ENCODE measurements around the gene ANO1. TPM values are rescaled to one million over a fixed set of nuclear protein-coding genes. Genes with fewer than 3 reads are reported as not detected.

The ANO1 gene
- total RNA-seq, 1 experiment from 2014 or later = 41.7 TPM

DNA sequence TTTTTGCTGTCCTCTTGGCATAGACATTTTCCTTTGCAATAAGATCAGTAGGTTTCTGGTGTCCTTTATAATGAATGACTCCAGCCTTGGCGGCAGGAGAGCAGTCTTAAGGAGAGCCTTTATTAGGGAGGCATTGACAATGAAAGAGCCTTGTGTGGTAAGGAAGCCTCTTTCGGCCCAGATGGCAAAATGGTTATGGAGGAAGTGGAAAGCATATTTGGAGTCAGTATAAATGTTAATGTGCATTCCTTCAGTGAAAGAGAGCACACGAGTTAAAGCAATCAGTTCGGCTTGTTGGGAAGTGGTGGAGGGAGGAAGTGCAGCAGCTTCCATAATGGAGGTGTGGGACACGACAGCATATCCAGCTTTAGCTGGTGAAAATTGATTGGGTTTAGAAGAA lies 18.1 kb upstream of the ANO1 start:
- intact Hi-C loops (cut with micrococcal nuclease) = no loop called here
- TF ChIP-seq POLR2AphosphoS5 (IDR thresholded peaks at IDR 0.05; ENCODE audit: low read depth, low read length) (no peak), EGR1 (IDR thresholded peaks at IDR 0.05; ENCODE audit: low read depth) (no peak), SRF (IDR thresholded peaks at IDR 0.05; ENCODE audit: low read depth) (no peak), ATF3 (IDR thresholded peaks at IDR 0.05) (no peak), SP1 (IDR thresholded peaks at IDR 0.05; ENCODE audit: low read depth) (no peak), ZFX (IDR thresholded peaks at IDR 0.05) (no peak), YY1 (IDR thresholded peaks at IDR 0.05; ENCODE audit: extremely low read depth, insufficient replicate concordance, low read depth, low read length) (no peak), RAD21 (IDR thresholded peaks at IDR 0.05; ENCODE audit: low read depth) (no peak), EZH2phosphoT487 (IDR thresholded peaks at IDR 0.05; ENCODE audit: borderline replicate concordance) (no peak), CBX3 (IDR thresholded peaks at IDR 0.05; ENCODE audit: low read depth) (no peak), CTCF (IDR thresholded peaks at IDR 0.05 in 2 of 3, conservative IDR thresholded peaks at IDR 0.05 in 1 of 3; ENCODE audit: borderline replicate concordance in 1 of 3, insufficient read depth in 1 of 3, low read depth in 2 of 3, low read length in 2 of 3) (no peak), SIN3A (IDR thresholded peaks at IDR 0.05; ENCODE audit: low read depth) (no peak), FOSL1 (IDR thresholded peaks at IDR 0.05; ENCODE audit: low read depth) (no peak), ELF1 (IDR thresholded peaks at IDR 0.05; ENCODE audit: borderline replicate concordance, low read depth) (no peak)
- TF ChIP-seq, protein P1, sequence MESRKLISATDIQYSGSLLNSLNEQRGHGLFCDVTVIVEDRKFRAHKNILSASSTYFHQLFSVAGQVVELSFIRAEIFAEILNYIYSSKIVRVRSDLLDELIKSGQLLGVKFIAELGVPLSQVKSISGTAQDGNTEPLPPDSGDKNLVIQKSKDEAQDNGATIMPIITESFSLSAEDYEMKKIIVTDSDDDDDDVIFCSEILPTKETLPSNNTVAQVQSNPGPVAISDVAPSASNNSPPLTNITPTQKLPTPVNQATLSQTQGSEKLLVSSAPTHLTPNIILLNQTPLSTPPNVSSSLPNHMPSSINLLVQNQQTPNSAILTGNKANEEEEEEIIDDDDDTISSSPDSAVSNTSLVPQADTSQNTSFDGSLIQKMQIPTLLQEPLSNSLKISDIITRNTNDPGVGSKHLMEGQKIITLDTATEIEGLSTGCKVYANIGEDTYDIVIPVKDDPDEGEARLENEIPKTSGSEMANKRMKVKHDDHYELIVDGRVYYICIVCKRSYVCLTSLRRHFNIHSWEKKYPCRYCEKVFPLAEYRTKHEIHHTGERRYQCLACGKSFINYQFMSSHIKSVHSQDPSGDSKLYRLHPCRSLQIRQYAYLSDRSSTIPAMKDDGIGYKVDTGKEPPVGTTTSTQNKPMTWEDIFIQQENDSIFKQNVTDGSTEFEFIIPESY (IDR thresholded peaks at IDR 0.05; ENCODE audit: extremely low read depth, insufficient replicate concordance, low read length) = no peak
- TF ChIP-seq, protein P2, sequence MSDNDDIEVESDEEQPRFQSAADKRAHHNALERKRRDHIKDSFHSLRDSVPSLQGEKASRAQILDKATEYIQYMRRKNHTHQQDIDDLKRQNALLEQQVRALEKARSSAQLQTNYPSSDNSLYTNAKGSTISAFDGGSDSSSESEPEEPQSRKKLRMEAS (IDR thresholded peaks at IDR 0.05) = no peak
- no peak overlapping the region for H3K4me3 ChIP-seq (replicated peaks in 1 of 2; ENCODE audit: low read depth in 1 of 2, low read length in 2 of 2)
- no peak overlapping the region for H3K4me2 ChIP-seq (ENCODE audit: low read length)
- no peaks in the 10 kb centered on the region for H4K20me1 ChIP-seq (ENCODE audit: insufficient read depth)
- H3K27ac ChIP-seq (ENCODE audit: low read depth, low read length) = no peak overlapping the region
- peaks cover 18 to 36% of the 10 kb centered on the region in 2 experiments for H3K4me1 ChIP-seq (ENCODE audit: control insufficient read depth in 1 of 2, insufficient read depth in 2 of 2, low read length in 2 of 2)
- H3K9me2 ChIP-seq (ENCODE audit: insufficient read depth) = no peaks in the 10 kb centered on the region
- no peaks in the 10 kb centered on the region for H3K79me2 ChIP-seq (ENCODE audit: insufficient read depth, low read length)
- no peaks in the 10 kb centered on the region for H3K27me3 ChIP-seq (ENCODE audit: insufficient read depth, low read length)
- no TSS peak for BruUV-seq (replicated peaks)
- no peak for DNase-seq (ENCODE audit: low read depth, low spot score)
- RAD21 ChIA-PET (ENCODE audit: low non-redundant PET in 1 of 2, low total read pairs in 2 of 2, uncharacterized antibody in 2 of 2, unreplicated experiment in 2 of 2) = no interaction called here
- POLR2A ChIA-PET = no interaction called here
- no peaks in the 10 kb centered on the region for H3K9me3 ChIP-seq (ENCODE audit: control insufficient read depth in 1 of 2, insufficient read depth in 1 of 2, low read depth in 1 of 2, low read length in 2 of 2)
- no peak for ATAC-seq
- H3K36me3 ChIP-seq (ENCODE audit: control insufficient read depth in 1 of 2, insufficient read depth in 2 of 2, low read length in 2 of 2) = no peaks in the 10 kb centered on the region
- CTCF ChIA-PET = no interaction called here
- no peak overlapping the region for H2AFZ ChIP-seq (ENCODE audit: low read depth, low read length, poor library complexity, severe bottlenecking)
- no peak overlapping the region for H3K9ac ChIP-seq (ENCODE audit: low read length)

All from HCT116 (cell line).